Endodermal cell (in vitro differentiated cells): ENCODE measurements around the gene NELFA. TPM values are rescaled to one million over a fixed set of nuclear protein-coding genes. Genes with fewer than 3 reads are reported as not detected.

Experiments
- DNase-seq: peaks from one replicate; pipeline ENCODE4 v3.0.0-alpha.2; 2017
- H3K27ac ChIP-seq: 2 replicates; pipeline ENCODE4 v1.5.1; 2013; ENCODE audit warnings: mild to moderate bottlenecking, low read depth, low read length, moderate library complexity
- H3K27me3 ChIP-seq: 2 replicates; pipeline ENCODE4 v1.6.1; 2013; ENCODE audit warnings: mild to moderate bottlenecking, low read length, moderate library complexity; ENCODE audit not compliant: insufficient read depth, control insufficient read depth, poor library complexity, severe bottlenecking
- H3K36me3 ChIP-seq: 2 replicates; pipeline ENCODE4 v1.7.0; 2013; ENCODE audit warnings: mild to moderate bottlenecking, low read length, moderate library complexity; ENCODE audit not compliant: control insufficient read depth, insufficient read depth
- H3K4me1 ChIP-seq: one replicate; pipeline ENCODE4 v1.7.0; 2013; ENCODE audit warnings: low read length; ENCODE audit not compliant: control insufficient read depth, insufficient read depth
- H3K4me3 ChIP-seq: 2 replicates; pipeline ENCODE4 v1.5.1; 2013; ENCODE audit warnings: mild to moderate bottlenecking, low read length, moderate library complexity
- H3K9ac ChIP-seq: 2 replicates; pipeline ENCODE4 v1.6.1; 2013; ENCODE audit warnings: mild to moderate bottlenecking, low read length, moderate library complexity; ENCODE audit not compliant: poor library complexity, severe bottlenecking; ENCODE audit errors: extremely low read depth
- H3K9me3 ChIP-seq: 2 replicates; pipeline ENCODE4 v1.6.1; 2013; ENCODE audit warnings: mild to moderate bottlenecking, low read length, moderate library complexity; ENCODE audit not compliant: control insufficient read depth
- H3K27ac Mint-ChIP-seq: 2 replicates; pipeline ENCODE4 v1.8.0; 2020; ENCODE audit warnings: mixed read lengths
- H3K27me3 Mint-ChIP-seq: 2 replicates; pipeline ENCODE4 v1.8.0; 2021; ENCODE audit warnings: mild to moderate bottlenecking, mixed read lengths; ENCODE audit not compliant: insufficient read depth
- H3K36me3 Mint-ChIP-seq: 2 replicates; pipeline ENCODE4 v1.8.0; 2020; ENCODE audit warnings: low read depth, mixed read lengths
- H3K4me1 Mint-ChIP-seq: 2 replicates; pipeline ENCODE4 v1.8.0; 2020; ENCODE audit warnings: mixed read lengths
- H3K4me3 Mint-ChIP-seq: 2 replicates; pipeline ENCODE4 v1.8.0; 2020; ENCODE audit warnings: mild to moderate bottlenecking, moderate library complexity, mixed read lengths
- H3K9me3 Mint-ChIP-seq: 2 replicates; pipeline ENCODE4 v1.8.0; 2020; ENCODE audit warnings: mild to moderate bottlenecking, mixed read lengths
- WGBS, 2 experiments: methylation state at CpG; one replicate each; pipeline versions ENCODE4 v1.1.5 to v1.1.7; 2013; ENCODE audit warnings: missing lambda C conversion rate in 2 of 2, mixed read lengths in 1 of 2; ENCODE audit not compliant: insufficient coverage in 1 of 2, insufficient read length in 1 of 2; 5-methylcytosine and 5-hydroxymethylcytosine counted together
- total RNA-seq, 2 donors: library from RNA; stranded (reverse); fragmentation: NEBNext Ultra II Directional in 1 of 2; extraction: Animal tissue kit (Norgen Biotek cat#: 25700) in 1 of 2; gene quantifications; 2 replicates in 1 of 2; 3 replicates in 1 of 2; pipeline ENCODE4 v1.2.1, GENCODE V29; 2021
- TF ChIP-seq, protein P1 (sequence below): fragments of 200-600 bp; sonication (generic); conservative IDR thresholded peaks from 2 replicates; pipeline ENCODE4 v1.5.0; 2021; ENCODE audit warnings: antibody characterized with exemption, mild to moderate bottlenecking

Gene NELFA
- total RNA-seq, 2 donors from 2014 or later = 54.8 to 60.1 TPM

DNA sequence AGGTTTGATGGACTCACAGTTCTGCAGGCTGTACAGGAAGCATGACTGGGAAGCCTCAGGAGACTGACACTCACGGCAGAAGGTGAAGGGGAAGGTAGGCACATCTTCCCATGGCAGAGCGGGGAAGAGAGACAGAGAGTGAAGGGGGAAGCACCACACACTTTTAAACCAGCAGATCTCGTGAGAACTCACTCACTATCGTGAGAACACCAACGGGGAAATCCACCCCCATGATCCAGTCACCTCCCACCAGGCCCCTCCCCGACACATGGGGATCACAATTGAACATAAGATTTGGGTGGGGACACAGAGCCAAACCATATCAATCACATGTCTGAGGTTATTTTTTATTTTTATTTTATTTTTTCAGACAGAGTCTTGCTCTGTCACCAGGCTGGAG is 45.4 kb upstream of the NELFA start:
- DNase-seq = no peak
- Histone ChIP-seq H3K4me3 (no peak overlapping the region), H3K27ac (no peak overlapping the region), H3K36me3 (no peaks in the 10 kb centered on the region), H3K9ac (no peak overlapping the region), H3K9me3 (no peaks in the 10 kb centered on the region), H3K4me1 (no peaks in the 10 kb centered on the region), H3K27me3 (peaks cover 44% of the 10 kb centered on the region)
- 91 to 95% methylated on average over 5 to 6 of the region's 6 CpGs for WGBS, 2 experiments
- Mint-ChIP-seq H3K27ac (no peak overlapping the region), H3K4me3 (no peak overlapping the region), H3K36me3 (no peaks in the 10 kb centered on the region), H3K27me3 (peaks cover 52% of the 10 kb centered on the region), H3K9me3 (no peaks in the 10 kb centered on the region), H3K4me1 (no peaks in the 10 kb centered on the region)
- TF ChIP-seq, protein P1, sequence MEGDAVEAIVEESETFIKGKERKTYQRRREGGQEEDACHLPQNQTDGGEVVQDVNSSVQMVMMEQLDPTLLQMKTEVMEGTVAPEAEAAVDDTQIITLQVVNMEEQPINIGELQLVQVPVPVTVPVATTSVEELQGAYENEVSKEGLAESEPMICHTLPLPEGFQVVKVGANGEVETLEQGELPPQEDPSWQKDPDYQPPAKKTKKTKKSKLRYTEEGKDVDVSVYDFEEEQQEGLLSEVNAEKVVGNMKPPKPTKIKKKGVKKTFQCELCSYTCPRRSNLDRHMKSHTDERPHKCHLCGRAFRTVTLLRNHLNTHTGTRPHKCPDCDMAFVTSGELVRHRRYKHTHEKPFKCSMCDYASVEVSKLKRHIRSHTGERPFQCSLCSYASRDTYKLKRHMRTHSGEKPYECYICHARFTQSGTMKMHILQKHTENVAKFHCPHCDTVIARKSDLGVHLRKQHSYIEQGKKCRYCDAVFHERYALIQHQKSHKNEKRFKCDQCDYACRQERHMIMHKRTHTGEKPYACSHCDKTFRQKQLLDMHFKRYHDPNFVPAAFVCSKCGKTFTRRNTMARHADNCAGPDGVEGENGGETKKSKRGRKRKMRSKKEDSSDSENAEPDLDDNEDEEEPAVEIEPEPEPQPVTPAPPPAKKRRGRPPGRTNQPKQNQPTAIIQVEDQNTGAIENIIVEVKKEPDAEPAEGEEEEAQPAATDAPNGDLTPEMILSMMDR = no peak

DNA sequence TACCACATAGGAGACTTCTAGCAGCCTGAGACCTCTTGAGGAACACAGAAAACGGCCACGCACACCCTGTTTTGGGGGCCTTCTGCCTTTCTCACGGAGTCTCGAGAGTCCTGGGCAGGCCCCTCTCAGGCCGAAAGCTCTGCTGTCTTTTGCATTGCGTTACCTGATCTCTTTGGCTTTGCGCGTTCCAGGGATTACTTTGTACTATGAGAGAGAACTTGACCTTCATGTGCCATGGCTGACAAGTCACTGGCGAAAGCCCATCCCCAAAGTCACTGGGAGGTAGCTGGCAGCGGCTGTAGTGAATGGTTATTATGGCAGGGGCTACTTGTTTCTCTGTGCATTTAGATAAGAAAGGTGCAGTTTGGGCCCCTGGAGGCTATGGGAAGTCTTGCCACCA is 42.3 kb upstream of the NELFA start:
- TF ChIP-seq, protein P1 = no peak
- H3K36me3 Mint-ChIP-seq = no peaks in the 10 kb centered on the region
- H3K27me3 ChIP-seq = peaks cover 20% of the 10 kb centered on the region
- no peaks in the 10 kb centered on the region for H3K9me3 Mint-ChIP-seq
- DNase-seq = peak; percentile 37
- H3K4me1 Mint-ChIP-seq = no peaks in the 10 kb centered on the region
- no peak overlapping the region for H3K4me3 Mint-ChIP-seq
- H3K27ac ChIP-seq = no peak overlapping the region
- WGBS, 2 experiments = 80 to 89% methylated on average over 9 to 10 of the region's 10 CpGs
- H3K4me1 ChIP-seq = no peaks in the 10 kb centered on the region
- no peak overlapping the region for H3K27ac Mint-ChIP-seq
- no peak overlapping the region for H3K4me3 ChIP-seq
- H3K27me3 Mint-ChIP-seq = peaks cover 32% of the 10 kb centered on the region
- H3K9me3 ChIP-seq = no peaks in the 10 kb centered on the region
- no peak overlapping the region for H3K9ac ChIP-seq
- no peaks in the 10 kb centered on the region for H3K36me3 ChIP-seq

DNA sequence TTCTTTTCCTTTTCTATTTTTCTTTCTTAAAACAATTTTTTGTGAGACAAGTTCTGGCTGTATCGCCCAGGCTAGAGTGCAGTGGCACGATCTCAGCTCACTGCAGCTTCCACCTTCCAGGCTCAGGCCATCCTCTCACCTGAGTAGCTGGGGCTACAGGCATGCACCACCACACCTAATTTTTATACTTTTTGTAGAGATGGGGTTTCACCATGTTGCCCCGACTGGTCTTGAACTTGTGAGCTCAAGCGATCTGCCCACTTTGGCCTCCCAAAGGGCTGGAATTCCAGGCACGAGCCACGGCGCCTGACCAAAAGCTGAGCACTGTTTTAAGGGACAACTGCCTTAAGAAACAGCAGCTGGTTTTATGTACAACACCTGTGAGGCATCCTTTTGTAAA is 41.0 kb upstream of the NELFA start:
- H3K27me3 Mint-ChIP-seq = peaks cover 27% of the 10 kb centered on the region
- DNase-seq = peak; percentile 38
- Histone ChIP-seq H3K27ac (no peak overlapping the region), H3K9ac (no peak overlapping the region), H3K9me3 (no peaks in the 10 kb centered on the region), H3K4me3 (no peak overlapping the region), H3K27me3 (peaks cover 10% of the 10 kb centered on the region), H3K36me3 (no peaks in the 10 kb centered on the region), H3K4me1 (no peaks in the 10 kb centered on the region)
- 93 to 100% methylated on average over 5 to 7 of the region's 7 CpGs for WGBS, 2 experiments
- H3K36me3 Mint-ChIP-seq = no peaks in the 10 kb centered on the region
- no peak overlapping the region for H3K27ac Mint-ChIP-seq
- H3K4me3 Mint-ChIP-seq = no peak overlapping the region
- no peaks in the 10 kb centered on the region for H3K9me3 Mint-ChIP-seq
- TF ChIP-seq, protein P1 = no peak
- no peaks in the 10 kb centered on the region for H3K4me1 Mint-ChIP-seq
